Small intestine (tissue), 7 donors: ENCODE measurements around the gene COL5A3. TPM values are rescaled to one million over a fixed set of nuclear protein-coding genes. Genes with fewer than 3 reads are reported as not detected.

Experiments used
- DNase-seq, 2 donors: peaks; one replicate each; pipeline versions ENCODE4 v3.0.0 to v3.0.0-alpha.2; 2013
- FAIRE-seq: peaks from 2 replicates; lab custom pipeline; 2012; peaks lifted over from hg19 to GRCh38; lab: Jason Lieb, UNC
- H3K27ac ChIP-seq, 3 donors: one replicate each; pipeline ENCODE4 v1.5.1; 2013; ENCODE audit warnings: low read length in 2 of 3, mild to moderate bottlenecking in 2 of 3, control low read depth in 1 of 3, inconsistent platforms in 1 of 3, low read depth in 1 of 3, moderate library complexity in 1 of 3
- H3K27me3 ChIP-seq, 3 donors: one replicate each; pipeline ENCODE4 v1.6.1; 2013; ENCODE audit warnings: low read length in 3 of 3, inconsistent platforms in 1 of 3; ENCODE audit not compliant: control insufficient read depth in 3 of 3, insufficient read depth in 3 of 3
- H3K36me3 ChIP-seq, 3 donors: one replicate each; pipeline ENCODE4 v1.6.1; 2013; ENCODE audit warnings: low read length in 3 of 3, inconsistent platforms in 1 of 3, low read depth in 1 of 3, mild to moderate bottlenecking in 1 of 3, moderate library complexity in 1 of 3; ENCODE audit not compliant: control insufficient read depth in 3 of 3, insufficient read depth in 2 of 3
- H3K4me1 ChIP-seq, 3 donors: one replicate each; pipeline ENCODE4 v1.6.1; 2013; ENCODE audit warnings: low read length in 2 of 3, inconsistent platforms in 1 of 3, low read depth in 1 of 3, mild to moderate bottlenecking in 1 of 3, moderate library complexity in 1 of 3; ENCODE audit not compliant: control insufficient read depth in 3 of 3, insufficient read depth in 2 of 3
- H3K4me3 ChIP-seq, 3 donors: one replicate each; pipeline ENCODE4 v1.5.1; 2013; ENCODE audit warnings: low read length in 3 of 3, control low read depth in 1 of 3, inconsistent platforms in 1 of 3, low read depth in 1 of 3, mild to moderate bottlenecking in 1 of 3, moderate library complexity in 1 of 3
- H3K9me3 ChIP-seq, 2 donors: one replicate each; pipeline ENCODE4 v1.6.1; 2013; ENCODE audit warnings: low read depth in 1 of 2, low read length in 1 of 2; ENCODE audit not compliant: control insufficient read depth in 2 of 2, insufficient read depth in 1 of 2
- WGBS, 3 donors: extraction: QIAGEN DNeasy Blood & Tissue Kit; methylation state at CpG; one replicate each; pipeline ENCODE4 v1.1.7; 2013; 5-methylcytosine and 5-hydroxymethylcytosine counted together
- polyA plus RNA-seq, 4 donors: library from polyadenylated mRNA; stranded (reverse) in 3 of 4; unstranded in 1 of 4; fragments of 200-250 nt in 3 of 4; fragments of 120-200 nt in 1 of 4; gene quantifications; one replicate each; pipeline versions ENCODE4 v1.2.1 to v1.2.3, GENCODE V29; 2013
- donor health status: healthy with polysubstance abuse.
- donor health status: control.
- donor health status: control.
- donor health status: Bipolar disorder and iron deficiency.
- donor health status: healthy.

The COL5A3 gene
- polyA plus RNA-seq, 4 donors: 0.54 to 6.1 (median 1.5) TPM

GRCh38 chr19:9972103-9972502 lies 38.2 kb downstream of the COL5A3 start:
- 79 to 85% (median 82%) methylated on average over 6 of the region's 6 CpGs for WGBS, 3 donors
- H3K4me1 ChIP-seq: no peaks in the 10 kb centered on the region
- FAIRE-seq: no peak

DNA sequence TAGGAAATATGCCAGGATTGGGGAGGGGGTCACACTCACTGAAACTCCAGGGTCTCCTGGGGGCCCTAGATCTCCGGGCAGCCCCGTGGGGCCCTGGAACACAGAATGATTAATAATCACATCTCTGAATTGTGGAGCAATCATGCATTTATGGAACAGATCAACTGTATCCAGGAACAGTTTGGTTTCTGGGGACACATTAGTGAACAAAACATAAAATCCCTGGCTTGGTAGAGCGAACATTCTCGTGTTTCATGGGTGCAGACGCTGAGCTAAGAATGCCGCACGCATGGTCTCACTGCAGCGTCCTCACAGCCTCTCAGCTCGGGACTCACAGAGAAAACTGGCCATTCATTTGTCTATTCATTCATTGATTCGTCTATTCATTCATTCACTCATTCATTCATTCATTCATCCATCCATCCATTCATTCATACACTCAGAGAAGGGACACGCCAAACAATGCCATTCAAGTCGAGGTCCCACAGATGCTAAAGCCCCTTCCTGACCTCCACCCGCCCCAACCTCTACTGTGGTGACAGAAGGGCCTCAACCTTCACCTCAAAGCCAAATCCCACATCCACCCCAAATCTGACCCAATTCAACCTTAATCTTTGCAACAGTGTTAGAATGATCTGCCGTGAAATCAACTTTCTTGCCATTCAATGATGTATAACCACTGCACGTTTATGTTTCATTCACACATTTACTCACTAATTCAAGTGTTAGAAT lies 39.0 kb downstream of the COL5A3 start:
- 67 to 70% (median 67%) methylated on average over 15 of the region's 15 CpGs for WGBS, 3 donors
- no peak for FAIRE-seq
- Histone ChIP-seq H3K9me3 (no peaks in the 10 kb centered on the region), H3K4me1 (no peaks in the 10 kb centered on the region), H3K4me3 (no peak overlapping the region), H3K27ac (no peak overlapping the region), H3K36me3 (no peaks in the 10 kb centered on the region), H3K27me3 (peaks cover 0 to 15% (median 0%) of the 10 kb centered on the region in 3 donors)
- no peak for DNase-seq

More at GRCh38 chr19:9972103-9972502, 38.2 kb downstream of the COL5A3 start:
- Histone ChIP-seq H3K27ac (no peak overlapping the region), H3K9me3 (no peaks in the 10 kb centered on the region), H3K36me3 (no peaks in the 10 kb centered on the region), H3K27me3 (peaks cover 0 to 11% (median 0%) of the 10 kb centered on the region in 3 donors), H3K4me3 (no peak overlapping the region)
- DNase-seq: no peak

GRCh38 chr19:9970481-9970880 lies 39.8 kb downstream of the COL5A3 start:
- 71 to 80% (median 74%) methylated on average over 8 of the region's 8 CpGs for WGBS, 3 donors
- no peak for DNase-seq
- peaks cover 0 to 23% (median 2%) of the 10 kb centered on the region in 3 donors for H3K27me3 ChIP-seq
- H3K27ac ChIP-seq: no peak overlapping the region
- H3K36me3 ChIP-seq: no peaks in the 10 kb centered on the region
- no peak overlapping the region for H3K4me3 ChIP-seq
- no peaks in the 10 kb centered on the region for H3K4me1 ChIP-seq
- FAIRE-seq: no peak
- no peaks in the 10 kb centered on the region for H3K9me3 ChIP-seq

DNA sequence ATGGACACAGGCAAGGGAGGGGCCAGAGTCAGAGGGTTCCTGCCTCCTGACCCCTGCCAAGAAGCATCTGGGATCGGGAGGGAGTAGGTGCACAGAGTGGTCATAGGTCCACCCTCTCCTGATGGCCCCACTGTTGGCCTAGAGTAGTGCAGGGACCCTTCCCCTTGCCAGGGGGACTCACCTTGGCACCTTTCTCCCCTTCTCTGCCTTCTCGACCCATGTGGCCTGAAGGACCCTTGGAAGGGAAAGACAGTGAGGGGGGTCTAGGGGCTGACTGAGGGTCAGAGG lies 40.7 kb downstream of the COL5A3 start:
- H3K9me3 ChIP-seq: no peaks in the 10 kb centered on the region
- FAIRE-seq: no peak
- H3K4me1 ChIP-seq: no peaks in the 10 kb centered on the region
- H3K36me3 ChIP-seq: no peaks in the 10 kb centered on the region
- no peak overlapping the region for H3K27ac ChIP-seq
- 64 to 79% (median 79%) methylated on average over 1 to 2 of the region's 2 CpGs for WGBS, 3 donors
- no peak overlapping the region for H3K4me3 ChIP-seq
- DNase-seq: no peak
- H3K27me3 ChIP-seq: peaks cover 0 to 23% (median 2%) of the 10 kb centered on the region in 3 donors

- DNase-seq (no peak), FAIRE-seq (no peak)
- 46 to 76% (median 59%) methylated on average over 8 of the region's 8 CpGs for WGBS, 3 donors
- Histone ChIP-seq H3K9me3 (no peaks in the 10 kb centered on the region), H3K4me1 (no peaks in the 10 kb centered on the region), H3K36me3 (no peaks in the 10 kb centered on the region), H3K4me3 (no peak overlapping the region), H3K27me3 (peaks cover 0 to 23% (median 2%) of the 10 kb centered on the region in 3 donors), H3K27ac (no peak overlapping the region)
Measured at GRCh38 chr19:9968820-9969687, 41.2 kb downstream of the COL5A3 start.

- 35 to 59% (median 39%) methylated on average over 4 of the region's 4 CpGs for WGBS, 3 donors
- no peak for DNase-seq
- H3K4me3 ChIP-seq: no peak overlapping the region
- H3K4me1 ChIP-seq: no peaks in the 10 kb centered on the region
- H3K27me3 ChIP-seq: peaks cover 0 to 23% (median 2%) of the 10 kb centered on the region in 3 donors
- no peak for FAIRE-seq
- no peaks in the 10 kb centered on the region for H3K36me3 ChIP-seq
- H3K9me3 ChIP-seq: no peaks in the 10 kb centered on the region
- H3K27ac ChIP-seq: no peak overlapping the region
Measured at GRCh38 chr19:9967326-9967725, 43.0 kb downstream of the COL5A3 start.

DNA sequence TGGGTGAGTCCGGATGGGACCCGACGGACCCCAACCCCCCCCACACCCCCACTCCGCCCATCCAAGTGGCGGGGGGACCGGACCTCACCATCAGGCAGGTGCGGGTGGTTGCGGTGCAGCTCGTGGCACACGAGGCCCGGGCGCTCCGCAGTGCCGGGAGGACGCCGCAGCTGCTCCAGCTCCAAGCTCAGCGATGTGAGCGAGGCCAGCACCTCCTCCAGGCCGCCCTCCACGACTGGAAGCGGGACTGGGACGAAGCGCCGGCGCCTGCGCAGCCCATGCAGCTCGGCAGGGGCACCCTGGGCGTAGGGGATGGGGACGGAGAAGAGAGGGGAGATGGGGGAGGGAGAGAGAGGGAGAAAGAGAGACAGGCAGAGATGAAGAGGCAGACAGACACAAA lies 43.9 kb downstream of the COL5A3 start:
- Histone ChIP-seq H3K27me3 (peaks cover 0 to 23% (median 2%) of the 10 kb centered on the region in 3 donors), H3K36me3 (no peaks in the 10 kb centered on the region), H3K4me1 (no peaks in the 10 kb centered on the region), H3K4me3 (no peak overlapping the region), H3K27ac (no peak overlapping the region), H3K9me3 (no peaks in the 10 kb centered on the region)
- no peak for DNase-seq
- 14 to 21% (median 19%) methylated on average over 24 to 29 of the region's 29 CpGs for WGBS, 3 donors
- FAIRE-seq: no peak

DNA sequence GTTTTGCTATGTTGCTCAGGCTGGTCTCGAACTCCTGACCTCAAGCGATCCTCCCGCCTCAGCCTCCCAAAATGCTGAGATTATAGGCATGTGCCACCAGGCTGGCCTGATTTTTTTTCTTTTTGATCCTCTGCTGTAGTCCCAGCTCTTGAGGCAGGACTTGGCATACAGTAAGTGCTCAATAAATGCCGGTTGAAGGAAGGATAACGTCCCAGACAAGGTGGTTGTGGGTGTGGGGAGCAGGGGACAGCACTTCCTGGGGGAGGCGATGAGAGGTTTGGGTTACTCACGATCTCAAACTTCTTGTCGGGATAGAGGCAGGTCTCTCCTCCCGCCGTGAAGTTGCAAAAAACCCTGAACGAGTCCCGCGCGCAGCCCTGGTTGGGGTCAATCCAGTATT lies 44.3 kb downstream of the COL5A3 start:
- Histone ChIP-seq H3K27me3 (peaks cover 0 to 23% (median 2%) of the 10 kb centered on the region in 3 donors), H3K27ac (no peak overlapping the region), H3K36me3 (no peaks in the 10 kb centered on the region), H3K4me3 (no peak overlapping the region), H3K4me1 (no peaks in the 10 kb centered on the region), H3K9me3 (no peaks in the 10 kb centered on the region)
- no peak for DNase-seq
- FAIRE-seq: no peak
- WGBS, 3 donors: 38 to 51% (median 43%) methylated on average over 12 to 14 of the region's 14 CpGs
